Bronchial epithelial cell (primary cell): ENCODE data around the gene AMOT. TPM values are rescaled to one million over a fixed set of nuclear protein-coding genes. Genes with fewer than 3 reads are reported as not detected.

ENCODE experiments used
- DNase-seq: peaks from one replicate; pipeline ENCODE4 v3.0.0-alpha.2; 2010; ENCODE audit warnings: low read depth
- FAIRE-seq: peaks from 2 replicates; lab custom pipeline; 2011; peaks lifted over from hg19 to GRCh38; lab: Jason Lieb, UNC
- H3K27me3 ChIP-seq: 2 replicates; pipeline ENCODE4 v1.5.1; 2011; ENCODE audit warnings: low read length; ENCODE audit not compliant: control insufficient read depth, insufficient read depth
- H3K36me3 ChIP-seq: 2 replicates; pipeline ENCODE4 v1.5.1; 2011; ENCODE audit warnings: low read length; ENCODE audit not compliant: control insufficient read depth, insufficient read depth
- H3K4me3 ChIP-seq: 2 replicates; pipeline ENCODE4 v1.5.1; 2011; ENCODE audit warnings: mild to moderate bottlenecking, low read depth, low read length, control low read depth
- CTCF ChIP-seq: IDR thresholded peaks from 2 replicates; pipeline ENCODE4 v1.5.1; 2011; ENCODE audit warnings: mild to moderate bottlenecking, moderate library complexity, low read length, control low read depth, inconsistent platforms; ENCODE audit not compliant: insufficient read depth, severe bottlenecking
- total RNA-seq: library from RNA; depleted of rRNA; stranded (reverse); fragments of >200 nt; gene quantifications from 2 replicates; pipeline ENCODE4 v1.2.1, GENCODE V29; 2014

The AMOT gene
- total RNA-seq: under 0.01 TPM in 1 of 2 replicates, not detected in the other

GRCh38 chrX:112840382-112841113 is at the start of gene AMOT:
Gene AMOT (minus strand): TSS chrX:112840831. CDS start chrX:112823126, 17,705 bp downstream.
- TF ChIP-seq CTCF: no peak
- DNase-seq (peak; percentile 23), FAIRE-seq (no peak)
- H3K36me3 ChIP-seq: no peaks in the 10 kb centered on the region
- peak within 1 kb of the TSS; percentile 51 for H3K4me3 ChIP-seq
- no peaks in the 10 kb centered on the region for H3K27me3 ChIP-seq

GRCh38 chrX:112889400-112889799 is 48.8 kb upstream of the AMOT start:
- no peak overlapping the region for H3K4me3 ChIP-seq
- TF ChIP-seq CTCF: no peak
- no peak for FAIRE-seq
- H3K36me3 ChIP-seq: no peaks in the 10 kb centered on the region
- no peak for DNase-seq
- H3K27me3 ChIP-seq: no peaks in the 10 kb centered on the region

- no peaks in the 10 kb centered on the region for H3K36me3 ChIP-seq
- H3K4me3 ChIP-seq: no peak overlapping the region
- DNase-seq (no peak), FAIRE-seq (no peak)
- TF ChIP-seq CTCF: no peak
- H3K27me3 ChIP-seq: no peaks in the 10 kb centered on the region
These were observed 48.3 kb upstream of the AMOT start for GRCh38 chrX:112888916-112889315.

- Histone ChIP-seq H3K36me3 (no peaks in the 10 kb centered on the region), H3K4me3 (no peak overlapping the region), H3K27me3 (no peaks in the 10 kb centered on the region)
- FAIRE-seq (no peak), DNase-seq (no peak)
- no peak for TF ChIP-seq CTCF
These were observed 37.1 kb upstream of the AMOT start for GRCh38 chrX:112877771-112878173.

GRCh38 chrX:112874614-112875013 is 34.0 kb upstream of the AMOT start:
- Histone ChIP-seq H3K36me3 (no peaks in the 10 kb centered on the region), H3K27me3 (no peaks in the 10 kb centered on the region), H3K4me3 (no peak overlapping the region)
- FAIRE-seq (no peak), DNase-seq (no peak)
- TF ChIP-seq CTCF: no peak

GRCh38 chrX:112874175-112874574 is 33.5 kb upstream of the AMOT start:
- no peaks in the 10 kb centered on the region for H3K27me3 ChIP-seq
- FAIRE-seq (no peak), DNase-seq (no peak)
- no peaks in the 10 kb centered on the region for H3K36me3 ChIP-seq
- no peak for TF ChIP-seq CTCF
- H3K4me3 ChIP-seq: no peak overlapping the region
